ENCODE measurements around the gene HES2. TPM values are rescaled to one million over a fixed set of nuclear protein-coding genes. Genes with fewer than 3 reads are reported as not detected.
A peak's percentile ranks its signal among the peaks of the same experiment; 100 is the strongest.

The HES2 gene
- total and polyA plus RNA-seq, 2 experiments from 2014 or later: 0.27 to 1.2 TPM

GRCh38 chr1:6384962-6385361 is 34.8 kb downstream of the HES2 start:
- no peak for DNase-seq (ENCODE audit: low spot score)

GRCh38 chr1:6384135-6384534 is 35.6 kb downstream of the HES2 start:
- Histone ChIP-seq H3K27me3 (no peaks in the 10 kb centered on the region), H3K9me2 (replicated peaks; ENCODE audit: insufficient read depth) (no peaks in the 10 kb centered on the region), H3K4me3 (no peak overlapping the region), H3K4me2 (no peak overlapping the region), H3K36me3 (replicated peaks; ENCODE audit: insufficient read depth, low read depth) (no peaks in the 10 kb centered on the region), H2AFZ (no peak overlapping the region), H3K9me3 (ENCODE audit: low read depth) (peaks cover 6% of the 10 kb centered on the region), H3K79me2 (peaks cover 19% of the 10 kb centered on the region), H3K4me1 (ENCODE audit: insufficient read depth) (no peaks in the 10 kb centered on the region), H4K20me1 (ENCODE audit: insufficient read depth, poor library complexity, severe bottlenecking) (no peaks in the 10 kb centered on the region), H3K27ac (no peak overlapping the region)
- no peak for DNase-seq (ENCODE audit: low spot score)
- TF ChIP-seq EZH2phosphoT487 (IDR thresholded peaks at IDR 0.05; ENCODE audit: low read depth, severe bottlenecking, unreplicated experiment) (no peak), EZH2 (IDR thresholded peaks at IDR 0.05; ENCODE audit: borderline replicate concordance) (no peak), CTCF (IDR thresholded peaks at IDR 0.05; ENCODE audit: poor library complexity) (no peak)
- WGBS (ENCODE audit: low lambda C conversion rate, missing lambda C conversion rate): 95% methylated on average over 1 of the region's 1 CpG

More at GRCh38 chr1:6384962-6385361, 34.8 kb downstream of the HES2 start:
- no peaks in the 10 kb centered on the region for H4K20me1 ChIP-seq (ENCODE audit: insufficient read depth, poor library complexity, severe bottlenecking)
- WGBS (ENCODE audit: low lambda C conversion rate, missing lambda C conversion rate): 94% methylated on average over 5 of the region's 5 CpGs
- no peak overlapping the region for H3K4me3 ChIP-seq
- no peak overlapping the region for H2AFZ ChIP-seq
- peaks cover 16% of the 10 kb centered on the region for H3K79me2 ChIP-seq
- peaks cover 2% of the 10 kb centered on the region for H3K9me3 ChIP-seq (ENCODE audit: low read depth)
- H3K4me1 ChIP-seq (ENCODE audit: insufficient read depth): no peaks in the 10 kb centered on the region
- no peak overlapping the region for H3K27ac ChIP-seq
- no peaks in the 10 kb centered on the region for H3K9me2 ChIP-seq (replicated peaks; ENCODE audit: insufficient read depth)
- H3K4me2 ChIP-seq: peak overlapping the region; percentile 20
- H3K27me3 ChIP-seq: no peaks in the 10 kb centered on the region
- no peak for TF ChIP-seq EZH2phosphoT487 (IDR thresholded peaks at IDR 0.05; ENCODE audit: low read depth, severe bottlenecking, unreplicated experiment)
- TF ChIP-seq CTCF (IDR thresholded peaks at IDR 0.05; ENCODE audit: poor library complexity): no peak
- no peaks in the 10 kb centered on the region for H3K36me3 ChIP-seq (replicated peaks; ENCODE audit: insufficient read depth, low read depth)

- no peaks in the 10 kb centered on the region for H3K9me2 ChIP-seq (replicated peaks; ENCODE audit: insufficient read depth)
- 96% methylated on average over 7 of the region's 7 CpGs for WGBS (ENCODE audit: low lambda C conversion rate, missing lambda C conversion rate)
- peaks cover 19% of the 10 kb centered on the region for H3K79me2 ChIP-seq
- no peaks in the 10 kb centered on the region for H4K20me1 ChIP-seq (ENCODE audit: insufficient read depth, poor library complexity, severe bottlenecking)
- no peak overlapping the region for H2AFZ ChIP-seq
- no peak overlapping the region for H3K4me2 ChIP-seq
- no peak overlapping the region for H3K27ac ChIP-seq
- H3K4me1 ChIP-seq (ENCODE audit: insufficient read depth): no peaks in the 10 kb centered on the region
- H3K36me3 ChIP-seq (replicated peaks; ENCODE audit: insufficient read depth, low read depth): no peaks in the 10 kb centered on the region
- H3K27me3 ChIP-seq: no peaks in the 10 kb centered on the region
- no peak for TF ChIP-seq EZH2 (IDR thresholded peaks at IDR 0.05; ENCODE audit: borderline replicate concordance)
- no peak for TF ChIP-seq EZH2phosphoT487 (IDR thresholded peaks at IDR 0.05; ENCODE audit: low read depth, severe bottlenecking, unreplicated experiment)
- no peak for TF ChIP-seq CTCF (IDR thresholded peaks at IDR 0.05; ENCODE audit: poor library complexity)
- H3K9me3 ChIP-seq (ENCODE audit: low read depth): peaks cover 6% of the 10 kb centered on the region
- no peak overlapping the region for H3K4me3 ChIP-seq
- no peak for DNase-seq (ENCODE audit: low spot score)
Observed at GRCh38 chr1:6380037-6380436, 39.7 kb downstream of the HES2 start.
